K562 (cell line): Measurements from ENCODE around the gene CACNA1A. TPM values are rescaled to one million over a fixed set of nuclear protein-coding genes. Genes with fewer than 3 reads are reported as not detected.

ENCODE experiments used
- CBX3 ChIP-seq, 2 experiments: IDR thresholded peaks; 1 replicate in 1 of 2; 2 replicates in 1 of 2; pipeline ENCODE4 v1.6.1; 2012; ENCODE audit warnings: inconsistent platforms in 2 of 2, low read length in 2 of 2, borderline replicate concordance in 1 of 2, control low read depth in 1 of 2
- CC2D1A ChIP-seq: fragments of 450-650 bp; IDR thresholded peaks from 2 replicates; pipeline ENCODE4 v1.6.1; 2017; ENCODE audit warnings: mild to moderate bottlenecking
- CEBPZ ChIP-seq: fragments of 150-350 bp; IDR thresholded peaks from 2 replicates; pipeline ENCODE4 v1.6.1; 2014; ENCODE audit warnings: low read depth, mild to moderate bottlenecking, low read length, borderline replicate concordance
- CHD4 ChIP-seq: fragments of 200-600 bp; sonication (generic); IDR thresholded peaks from 3 replicates; pipeline ENCODE4 v1.6.1; 2012; ENCODE audit warnings: low read depth, mild to moderate bottlenecking, mixed read lengths, low read length, inconsistent platforms; ENCODE audit not compliant: insufficient read depth, insufficient replicate concordance, poor library complexity, severe bottlenecking
- CSDE1 ChIP-seq, 2 experiments: fragments of 450-650 bp; IDR thresholded peaks; 2 replicates each; pipeline ENCODE4 v1.6.1; 2016; ENCODE audit warnings: mild to moderate bottlenecking in 1 of 2
- FOS ChIP-seq: IDR thresholded peaks from 3 replicates; pipeline ENCODE4 v1.6.1; 2011; ENCODE audit not compliant: insufficient read length; ENCODE audit errors: extremely low read depth
- MLLT1 ChIP-seq, 2 experiments: fragments of 450-650 bp; IDR thresholded peaks; 2 replicates each; pipeline ENCODE4 v1.6.1; 2016
- MTA3 ChIP-seq: fragments of 450-650 bp; formaldehyde crosslinking; IDR thresholded peaks from 2 replicates; pipeline ENCODE4 v1.6.1; 2017; ENCODE audit warnings: mild to moderate bottlenecking, borderline replicate concordance
- NBN ChIP-seq: fragments of 450-650 bp; IDR thresholded peaks from 2 replicates; pipeline ENCODE4 v1.6.1; 2016; ENCODE audit warnings: low read depth, mild to moderate bottlenecking
- NEUROD1 ChIP-seq: fragments of 150-350 bp; IDR thresholded peaks from 2 replicates; pipeline ENCODE4 v1.6.1; 2014; ENCODE audit warnings: borderline replicate concordance, low read length, low read depth; ENCODE audit not compliant: partially characterized antibody
- NFYB ChIP-seq: IDR thresholded peaks from 2 replicates; pipeline ENCODE4 v1.6.1; 2011; ENCODE audit warnings: mild to moderate bottlenecking, moderate library complexity; ENCODE audit not compliant: insufficient read length; ENCODE audit errors: extremely low read depth
- POLR3G ChIP-seq: IDR thresholded peaks from 2 replicates; pipeline ENCODE4 v1.6.1; 2011; ENCODE audit not compliant: insufficient read length, insufficient replicate concordance; ENCODE audit errors: extremely low read depth
- RBM14 ChIP-seq: fragments of 200-400 bp; formaldehyde crosslinking; IDR thresholded peaks from 2 replicates; pipeline ENCODE4 v1.6.1; 2018; ENCODE audit warnings: low read depth, mild to moderate bottlenecking, low read length, moderate library complexity, borderline replicate concordance; ENCODE audit not compliant: insufficient read depth
- RBM39 ChIP-seq: fragments of 200-400 bp; formaldehyde crosslinking; optimal IDR thresholded peaks from 2 replicates; pipeline ENCODE3; 2018; ENCODE audit warnings: low read depth, low read length
- RCOR1 ChIP-seq, 2 experiments: IDR thresholded peaks; 2 replicates each; pipeline ENCODE4 v1.6.1; 2012; ENCODE audit warnings: low read depth in 2 of 2, low read length in 2 of 2, borderline replicate concordance in 1 of 2, improper control_type of control experiment in 1 of 2
- SIX5 ChIP-seq, 2 experiments: IDR thresholded peaks; 2 replicates each; pipeline ENCODE4 v1.6.1; 2011; ENCODE audit warnings: low read length in 2 of 2, borderline replicate concordance in 1 of 2, low read depth in 1 of 2, mild to moderate bottlenecking in 1 of 2, moderate library complexity in 1 of 2; ENCODE audit not compliant: insufficient read depth in 1 of 2
- SMAD1 ChIP-seq: fragments of 150-350 bp; IDR thresholded peaks from 2 replicates; pipeline ENCODE4 v1.6.1; 2014; ENCODE audit warnings: low read length, low read depth; ENCODE audit not compliant: partially characterized antibody
- SRF ChIP-seq, 2 experiments: fragments of 250-450, 450-650 bp in 1 of 2; sonication (Bioruptor Pico) in 1 of 2; sonication (generic) in 1 of 2; formaldehyde crosslinking; IDR thresholded peaks; 2 replicates each; pipeline versions ENCODE4 v1.5.0 to v1.5.1; 2020 to 2022; ENCODE audit warnings: mild to moderate bottlenecking in 1 of 2, missing genetic modification reagents in 1 of 2
- TSC22D4 ChIP-seq: fragments of 450-650 bp; IDR thresholded peaks from 2 replicates; pipeline ENCODE4 v1.6.1; 2016; ENCODE audit warnings: missing genetic modification characterization, missing biosample characterization, control low read depth
- XRCC4 ChIP-seq: IDR thresholded peaks from one replicate; pipeline ENCODE4 v1.6.1; 2011; ENCODE audit not compliant: insufficient read depth, insufficient read length; ENCODE audit errors: extremely low read depth
- ZNF12 ChIP-seq: sonication (generic); formaldehyde crosslinking; IDR thresholded peaks from 2 replicates; pipeline ENCODE4 v1.4.0; 2020; ENCODE audit warnings: mild to moderate bottlenecking, missing genetic modification reagents
- ZNF384 ChIP-seq: IDR thresholded peaks from 2 replicates; pipeline ENCODE4 v1.6.1; 2012; ENCODE audit warnings: low read depth, low read length, improper control_type of control experiment
- polyA plus RNA-seq, 8 experiments: library from polyadenylated mRNA; depleted of rRNA in 4 of 8; stranded (reverse) in 5 of 8; unstranded in 3 of 8; fragments of >200 nt; fragmentation: Nextera tagmentation in 2 of 8; fragmentation: Illumina TruSeq in 1 of 8; extraction: Ambion mirVana in 2 of 8; extraction: Trizol in 1 of 8; gene quantifications; 2 replicates each; pipeline versions ENCODE4 v1.2.1 to v1.2.3, GENCODE V29; 2011 to 2014; ENCODE audit warnings: inconsistent platforms in 1 of 8, missing spikeins in 1 of 8
- total RNA-seq, 7 experiments: library from RNA; depleted of rRNA in 6 of 7; stranded (reverse); fragments of >200 nt in 6 of 7; fragmentation: Illumina TruSeq in 2 of 7; extraction: Trizol in 2 of 7; gene quantifications; 2 replicates each; pipeline versions ENCODE4 v1.2.1 to v1.2.3, GENCODE V29; 2011 to 2021; ENCODE audit warnings: low replicate concordance in 1 of 7
- TF ChIP-seq, protein P1 (sequence below): fragments of 250-450 bp; sonication (Bioruptor Pico); IDR thresholded peaks from 2 replicates; pipeline ENCODE4 v1.8.0; 2021; ENCODE audit warnings: borderline replicate concordance, mild to moderate bottlenecking, moderate library complexity; ENCODE audit not compliant: poor library complexity, severe bottlenecking

Gene CACNA1A
- total and polyA plus RNA-seq, 9 of the 15 experiments (the other 6 are each of a cell fraction or from before 2014, with no cell fraction given) = 0.03 to 0.20 (median 0.09) TPM; not detected in 1

GRCh38 chr19:13234518-13234917, 271.8 kb downstream of the CACNA1A start (continued):
- TF ChIP-seq TSC22D4 (no peak), CBX3 (IDR thresholded peaks at IDR 0.05; ENCODE audit: borderline replicate concordance in 1 of 2, low read length in 2 of 2) (peak in 1 of 2 experiments; percentile 61; a peak in 1 of 3 replicates), RCOR1 (IDR thresholded peaks at IDR 0.05; ENCODE audit: borderline replicate concordance in 1 of 2, low read depth in 2 of 2, low read length in 2 of 2) (peak in 1 of 2 experiments; percentile 65; a peak in 2 of 4 replicates), NFYB (no peak), XRCC4 (no peak), POLR3G (no peak), CHD4 (no peak), MLLT1 (IDR thresholded peaks at IDR 0.05) (peak in 1 of 2 experiments; percentile 55; a peak in 1 of 4 replicates), NBN (no peak), FOS (no peak), MTA3 (peak; percentile 48; the same call in 1 of the 2 replicates), NEUROD1 (no peak), RBM39 (no peak), CSDE1 (IDR thresholded peaks at IDR 0.05) (no peak), SRF (CRISPR knock-in tag; IDR thresholded peaks at IDR 0.05) (peak in 1 of 2 experiments; percentile 31; a peak in 1 of 4 replicates), SMAD1 (no peak), ZNF12 (no peak), ZNF384 (no peak), CEBPZ (no peak), CC2D1A (peak; percentile 49; the same call in 1 of the 2 replicates), RBM14 (no peak), SIX5 (IDR thresholded peaks at IDR 0.05; ENCODE audit: borderline replicate concordance in 1 of 2, insufficient read depth in 1 of 2, low read depth in 1 of 2, low read length in 2 of 2) (no peak)
- TF ChIP-seq, protein P1, sequence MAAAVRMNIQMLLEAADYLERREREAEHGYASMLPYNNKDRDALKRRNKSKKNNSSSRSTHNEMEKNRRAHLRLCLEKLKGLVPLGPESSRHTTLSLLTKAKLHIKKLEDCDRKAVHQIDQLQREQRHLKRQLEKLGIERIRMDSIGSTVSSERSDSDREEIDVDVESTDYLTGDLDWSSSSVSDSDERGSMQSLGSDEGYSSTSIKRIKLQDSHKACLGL (CRISPR knock-in tag) = no peak
